HG03442 (cell line): ENCODE results near the gene TSHZ2.

Experiments
- ATAC-seq: cut with Tn5 transposase; IDR thresholded peaks from one replicate; pipeline ENCODE4 v1.9.1; 2021; ENCODE audit warnings: mild to moderate bottlenecking, moderate library complexity; ENCODE audit not compliant: unreplicated experiment

Gene TSHZ2

GRCh38 chr20:53265304-53265875, 293.2 kb downstream of the TSHZ2 start:
- no peak for ATAC-seq

GRCh38 chr20:53269380-53269779, 297.2 kb downstream of the TSHZ2 start:
- ATAC-seq = no peak

- no peak for ATAC-seq
These were observed 298.7 kb downstream of the TSHZ2 start for GRCh38 chr20:53270792-53271375.

GRCh38 chr20:53274365-53274764, 302.2 kb downstream of the TSHZ2 start:
- no peak for ATAC-seq

GRCh38 chr20:53274807-53275206, 302.6 kb downstream of the TSHZ2 start:
- ATAC-seq = no peak

GRCh38 chr20:53276143-53276542, 304.0 kb downstream of the TSHZ2 start:
- no peak for ATAC-seq

- ATAC-seq = no peak
These were observed 306.4 kb downstream of the TSHZ2 start for GRCh38 chr20:53278555-53278954.

- no peak for ATAC-seq
These were observed 307.6 kb downstream of the TSHZ2 start for GRCh38 chr20:53279735-53280134.

GRCh38 chr20:53281557-53282117, 309.5 kb downstream of the TSHZ2 start:
- ATAC-seq = no peak

GRCh38 chr20:53282217-53282955, 310.2 kb downstream of the TSHZ2 start:
- no peak for ATAC-seq

GRCh38 chr20:53283011-53283410, 310.9 kb downstream of the TSHZ2 start:
- no peak for ATAC-seq

GRCh38 chr20:53283597-53283996, 311.4 kb downstream of the TSHZ2 start:
- no peak for ATAC-seq

- no peak for ATAC-seq
These were observed 312.1 kb downstream of the TSHZ2 start for GRCh38 chr20:53284256-53284655.

GRCh38 chr20:53284696-53285095, 312.5 kb downstream of the TSHZ2 start:
- ATAC-seq = no peak

GRCh38 chr20:53287357-53288042, 315.3 kb downstream of the TSHZ2 start:
- ATAC-seq = no peak

- ATAC-seq = no peak
These were observed 319.4 kb downstream of the TSHZ2 start for GRCh38 chr20:53291548-53291947.

- ATAC-seq = no peak
These were observed 320.2 kb downstream of the TSHZ2 start for GRCh38 chr20:53292347-53292746.

GRCh38 chr20:53294804-53295203, 322.6 kb downstream of the TSHZ2 start:
- no peak for ATAC-seq

- no peak for ATAC-seq
These were observed 323.9 kb downstream of the TSHZ2 start for GRCh38 chr20:53296025-53296424.

- ATAC-seq = no peak
These were observed 324.4 kb downstream of the TSHZ2 start for GRCh38 chr20:53296451-53297153.

- no peak for ATAC-seq
These were observed 325.0 kb downstream of the TSHZ2 start for GRCh38 chr20:53297154-53297529.
